ENCODE measurements around the gene SAP30BP. TPM values are rescaled to one million over a fixed set of nuclear protein-coding genes. Genes with fewer than 3 reads are reported as not detected.

SAP30BP gene
- total and polyA plus RNA-seq, 2 of the 13 experiments (the other 11 are each of a cell fraction or from before 2014, with no cell fraction given): 67.7 to 99.4 TPM

DNA sequence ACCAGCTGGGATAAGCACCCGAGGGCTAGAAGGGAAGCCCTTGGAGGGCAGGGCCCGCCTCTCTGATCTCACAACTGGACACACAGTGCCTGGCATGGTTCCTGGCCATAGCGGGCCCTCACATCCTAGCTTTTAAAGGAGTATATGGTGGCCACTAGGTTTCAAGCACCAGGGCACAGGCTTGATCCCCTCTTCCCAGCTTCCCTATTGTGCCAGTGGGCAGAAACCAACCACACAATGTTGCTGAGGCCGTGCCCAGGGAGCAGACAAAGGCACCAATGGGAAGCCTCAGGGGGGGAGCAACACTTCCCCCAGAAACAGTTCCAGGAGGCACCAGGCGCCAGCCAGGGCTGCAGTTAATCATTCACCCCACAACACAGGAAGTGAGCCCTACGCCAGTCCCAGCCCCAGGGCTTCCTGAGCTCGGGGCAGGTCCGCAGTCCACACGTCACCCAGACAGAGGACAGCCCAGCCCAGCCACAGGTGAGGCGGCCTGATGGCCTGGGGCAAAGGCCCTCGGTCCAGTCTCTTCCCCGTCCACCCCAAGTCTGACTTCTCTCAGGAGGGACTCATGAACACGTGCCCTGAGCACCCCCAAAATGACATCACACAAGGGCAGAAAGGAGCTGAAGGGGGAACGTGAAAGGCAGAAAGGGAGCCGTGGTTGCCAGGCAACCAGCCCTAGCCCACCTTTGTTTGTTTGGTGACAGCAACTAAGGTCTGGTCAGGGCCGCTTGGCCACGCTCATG, 21.1 kb upstream of the SAP30BP start (continued):
- no peak for TF ChIP-seq ZNF235 (CRISPR knock-in tag; IDR thresholded peaks at IDR 0.05; ENCODE audit: borderline replicate concordance)
- peak; percentile 50; the same call in 1 of the 2 replicates for TF ChIP-seq GABPA (IDR thresholded peaks at IDR 0.05; ENCODE audit: low read depth, low read length)
- TF ChIP-seq GABPA (CRISPR knock-in tag; IDR thresholded peaks at IDR 0.05; ENCODE audit: low read depth): peak; percentile 86
- TF ChIP-seq ZFP1 (CRISPR knock-in tag; IDR thresholded peaks at IDR 0.05): peak; percentile 86; the same call in 1 of the 2 replicates
- TF ChIP-seq IKZF1 (IDR thresholded peaks at IDR 0.05): no peak
- TF ChIP-seq, protein P1, sequence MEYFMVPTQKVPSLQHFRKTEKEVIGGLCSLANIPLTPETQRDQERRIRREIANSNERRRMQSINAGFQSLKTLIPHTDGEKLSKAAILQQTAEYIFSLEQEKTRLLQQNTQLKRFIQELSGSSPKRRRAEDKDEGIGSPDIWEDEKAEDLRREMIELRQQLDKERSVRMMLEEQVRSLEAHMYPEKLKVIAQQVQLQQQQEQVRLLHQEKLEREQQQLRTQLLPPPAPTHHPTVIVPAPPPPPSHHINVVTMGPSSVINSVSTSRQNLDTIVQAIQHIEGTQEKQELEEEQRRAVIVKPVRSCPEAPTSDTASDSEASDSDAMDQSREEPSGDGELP (IDR thresholded peaks at IDR 0.05; ENCODE audit: borderline replicate concordance, low read depth): peak; percentile 7; the same call in 1 of the 2 replicates
- no peak for TF ChIP-seq LCORL (IDR thresholded peaks at IDR 0.05)
- TF ChIP-seq LCORL (CRISPR knock-in tag; IDR thresholded peaks at IDR 0.05): peak; percentile 71; the same call in 1 of the 2 replicates
- TF ChIP-seq, protein P2, sequence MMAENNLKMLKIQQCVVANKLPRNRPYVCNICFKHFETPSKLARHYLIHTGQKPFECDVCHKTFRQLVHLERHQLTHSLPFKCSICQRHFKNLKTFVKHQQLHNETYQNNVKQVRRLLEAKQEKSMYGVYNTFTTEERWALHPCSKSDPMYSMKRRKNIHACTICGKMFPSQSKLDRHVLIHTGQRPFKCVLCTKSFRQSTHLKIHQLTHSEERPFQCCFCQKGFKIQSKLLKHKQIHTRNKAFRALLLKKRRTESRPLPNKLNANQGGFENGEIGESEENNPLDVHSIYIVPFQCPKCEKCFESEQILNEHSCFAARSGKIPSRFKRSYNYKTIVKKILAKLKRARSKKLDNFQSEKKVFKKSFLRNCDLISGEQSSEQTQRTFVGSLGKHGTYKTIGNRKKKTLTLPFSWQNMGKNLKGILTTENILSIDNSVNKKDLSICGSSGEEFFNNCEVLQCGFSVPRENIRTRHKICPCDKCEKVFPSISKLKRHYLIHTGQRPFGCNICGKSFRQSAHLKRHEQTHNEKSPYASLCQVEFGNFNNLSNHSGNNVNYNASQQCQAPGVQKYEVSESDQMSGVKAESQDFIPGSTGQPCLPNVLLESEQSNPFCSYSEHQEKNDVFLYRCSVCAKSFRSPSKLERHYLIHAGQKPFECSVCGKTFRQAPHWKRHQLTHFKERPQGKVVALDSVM (CRISPR knock-in tag; IDR thresholded peaks at IDR 0.05): peak; percentile 50
- no peak for TF ChIP-seq CBX1 (IDR thresholded peaks at IDR 0.05; ENCODE audit: low read depth)
- TF ChIP-seq, protein P3, sequence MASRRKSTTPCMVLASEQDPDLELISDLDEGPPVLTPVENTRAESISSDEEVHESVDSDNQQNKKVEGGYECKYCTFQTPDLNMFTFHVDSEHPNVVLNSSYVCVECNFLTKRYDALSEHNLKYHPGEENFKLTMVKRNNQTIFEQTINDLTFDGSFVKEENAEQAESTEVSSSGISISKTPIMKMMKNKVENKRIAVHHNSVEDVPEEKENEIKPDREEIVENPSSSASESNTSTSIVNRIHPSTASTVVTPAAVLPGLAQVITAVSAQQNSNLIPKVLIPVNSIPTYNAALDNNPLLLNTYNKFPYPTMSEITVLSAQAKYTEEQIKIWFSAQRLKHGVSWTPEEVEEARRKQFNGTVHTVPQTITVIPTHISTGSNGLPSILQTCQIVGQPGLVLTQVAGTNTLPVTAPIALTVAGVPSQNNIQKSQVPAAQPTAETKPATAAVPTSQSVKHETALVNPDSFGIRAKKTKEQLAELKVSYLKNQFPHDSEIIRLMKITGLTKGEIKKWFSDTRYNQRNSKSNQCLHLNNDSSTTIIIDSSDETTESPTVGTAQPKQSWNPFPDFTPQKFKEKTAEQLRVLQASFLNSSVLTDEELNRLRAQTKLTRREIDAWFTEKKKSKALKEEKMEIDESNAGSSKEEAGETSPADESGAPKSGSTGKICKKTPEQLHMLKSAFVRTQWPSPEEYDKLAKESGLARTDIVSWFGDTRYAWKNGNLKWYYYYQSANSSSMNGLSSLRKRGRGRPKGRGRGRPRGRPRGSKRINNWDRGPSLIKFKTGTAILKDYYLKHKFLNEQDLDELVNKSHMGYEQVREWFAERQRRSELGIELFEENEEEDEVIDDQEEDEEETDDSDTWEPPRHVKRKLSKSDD (CRISPR knock-in tag; IDR thresholded peaks at IDR 0.05; ENCODE audit: low read depth): peak; percentile 73; the same call in 1 of the 2 replicates
- TF ChIP-seq ARHGAP35 (CRISPR knock-in tag; IDR thresholded peaks at IDR 0.05; ENCODE audit: borderline replicate concordance): peak; percentile 63
- TF ChIP-seq, protein P4, sequence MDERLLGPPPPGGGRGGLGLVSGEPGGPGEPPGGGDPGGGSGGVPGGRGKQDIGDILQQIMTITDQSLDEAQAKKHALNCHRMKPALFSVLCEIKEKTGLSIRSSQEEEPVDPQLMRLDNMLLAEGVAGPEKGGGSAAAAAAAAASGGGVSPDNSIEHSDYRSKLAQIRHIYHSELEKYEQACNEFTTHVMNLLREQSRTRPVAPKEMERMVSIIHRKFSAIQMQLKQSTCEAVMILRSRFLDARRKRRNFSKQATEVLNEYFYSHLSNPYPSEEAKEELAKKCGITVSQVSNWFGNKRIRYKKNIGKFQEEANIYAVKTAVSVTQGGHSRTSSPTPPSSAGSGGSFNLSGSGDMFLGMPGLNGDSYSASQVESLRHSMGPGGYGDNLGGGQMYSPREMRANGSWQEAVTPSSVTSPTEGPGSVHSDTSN (CRISPR knock-in tag; IDR thresholded peaks at IDR 0.05): no peak
- TF ChIP-seq, protein P5, sequence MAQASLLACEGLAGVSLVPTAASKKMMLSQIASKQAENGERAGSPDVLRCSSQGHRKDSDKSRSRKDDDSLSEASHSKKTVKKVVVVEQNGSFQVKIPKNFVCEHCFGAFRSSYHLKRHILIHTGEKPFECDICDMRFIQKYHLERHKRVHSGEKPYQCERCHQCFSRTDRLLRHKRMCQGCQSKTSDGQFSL (CRISPR knock-in tag; IDR thresholded peaks at IDR 0.05): peak; percentile 59; the same call in 1 of the 2 replicates
- peak; percentile 44; the same call in 1 of the 2 replicates for TF ChIP-seq HOXD1 (CRISPR knock-in tag; IDR thresholded peaks at IDR 0.05)
- TF ChIP-seq NR2F6 (IDR thresholded peaks at IDR 0.05): no peak; the same call in 1 of the 2 replicates
- peak; percentile 63; the same call in 1 of the 2 replicates for TF ChIP-seq NR2F6 (CRISPR knock-in tag; IDR thresholded peaks at IDR 0.05)
- no peak for TF ChIP-seq ZNF549 (CRISPR knock-in tag; IDR thresholded peaks at IDR 0.05)
- TF ChIP-seq, protein P6, sequence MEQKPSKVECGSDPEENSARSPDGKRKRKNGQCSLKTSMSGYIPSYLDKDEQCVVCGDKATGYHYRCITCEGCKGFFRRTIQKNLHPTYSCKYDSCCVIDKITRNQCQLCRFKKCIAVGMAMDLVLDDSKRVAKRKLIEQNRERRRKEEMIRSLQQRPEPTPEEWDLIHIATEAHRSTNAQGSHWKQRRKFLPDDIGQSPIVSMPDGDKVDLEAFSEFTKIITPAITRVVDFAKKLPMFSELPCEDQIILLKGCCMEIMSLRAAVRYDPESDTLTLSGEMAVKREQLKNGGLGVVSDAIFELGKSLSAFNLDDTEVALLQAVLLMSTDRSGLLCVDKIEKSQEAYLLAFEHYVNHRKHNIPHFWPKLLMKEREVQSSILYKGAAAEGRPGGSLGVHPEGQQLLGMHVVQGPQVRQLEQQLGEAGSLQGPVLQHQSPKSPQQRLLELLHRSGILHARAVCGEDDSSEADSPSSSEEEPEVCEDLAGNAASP (CRISPR knock-in tag; IDR thresholded peaks at IDR 0.05; ENCODE audit: borderline replicate concordance): no peak; the same call in 1 of the 2 replicates
- TF ChIP-seq PTBP1 (IDR thresholded peaks at IDR 0.05; ENCODE audit: low read depth, low read length, poor library complexity, severe bottlenecking): no peak
- peak; percentile 81; the same call in 1 of the 2 replicates for TF ChIP-seq ZNF274 (CRISPR knock-in tag; IDR thresholded peaks at IDR 0.05)
- TF ChIP-seq FOXK1 (CRISPR knock-in tag; IDR thresholded peaks at IDR 0.05; ENCODE audit: borderline replicate concordance, low read depth): peak; percentile 59; the same call in 1 of the 2 replicates
- no peak for TF ChIP-seq ZFP36L2 (CRISPR knock-in tag; IDR thresholded peaks at IDR 0.05)
